Hepatocyte (in vitro differentiated cells): ENCODE data around the gene TMEM9B.

Experiments used
- CTCF ChIP-seq: fragments of 200-600 bp; sonication (generic); IDR thresholded peaks from 2 replicates; pipeline ENCODE4 v1.5.1; 2016; ENCODE audit warnings: antibody characterized with exemption, mild to moderate bottlenecking; ENCODE audit not compliant: poor library complexity
- EZH2 ChIP-seq: fragments of 200-600 bp; sonication (generic); IDR thresholded peaks from 2 replicates; pipeline ENCODE4 v1.6.1; 2016; ENCODE audit warnings: antibody characterized with exemption, mild to moderate bottlenecking, borderline replicate concordance
- EZH2phosphoT487 ChIP-seq: fragments of 200-600 bp; sonication (generic); IDR thresholded peaks from one replicate; pipeline ENCODE4 v1.6.1; 2018; ENCODE audit warnings: antibody characterized with exemption, mild to moderate bottlenecking, low read depth, moderate library complexity; ENCODE audit not compliant: unreplicated experiment, severe bottlenecking

GRCh38 chr11:8988329-8989234, 24.3 kb upstream of the TMEM9B start:
- TF ChIP-seq CTCF (no peak), EZH2phosphoT487 (no peak), EZH2 (no peak)
